PC-3 (cell line): ENCODE measurements around the gene SLC25A23. TPM values are rescaled to one million over a fixed set of nuclear protein-coding genes. Genes with fewer than 3 reads are reported as not detected.

ENCODE experiments used
- ATAC-seq: fragments of 200-7000 bp; cut with Tn5 transposase; 2 replicates; pipeline ENCODE4 v1.9.1; 2020; ENCODE audit warnings: mild to moderate bottlenecking, moderate library complexity
- BruUV-seq: library from RNA; stranded (reverse); fragments of 400-500 nt; replicated peaks from 2 replicates; lab custom pipeline; 2021; lab: Mats Ljungman, UMichigan
- CTCF ChIA-PET: fragments of 300-600 bp; sonication (Branson Sonifier 250); formaldehyde crosslinking; loops from one replicate; lab custom pipeline; 2022; ENCODE audit warnings: antibody characterized with exemption; lab: Charles Lee
- POLR2A ChIA-PET: fragments of 300-600 bp; sonication (Branson Sonifier 250); formaldehyde crosslinking; loops from one replicate; lab custom pipeline; 2022; ENCODE audit warnings: antibody characterized with exemption; ENCODE audit not compliant: unreplicated experiment; lab: Charles Lee
- DNase-seq: peaks from one replicate; pipeline ENCODE4 v3.0.0-alpha.2; 2015
- H2AFZ ChIP-seq: fragments of 300-600 bp; sonication (generic); 2 replicates; pipeline ENCODE4 v1.6.0; 2016; ENCODE audit warnings: antibody characterized with exemption, low read length
- H3F3A ChIP-seq: fragments of 300-600 bp; sonication (generic); one replicate; pipeline ENCODE4 v1.6.0; 2017; ENCODE audit warnings: antibody characterized with exemption, low read length, control low read depth, mild to moderate bottlenecking; ENCODE audit not compliant: unreplicated experiment
- H3K27ac ChIP-seq: fragments of 300-600 bp; sonication (generic); 2 replicates; pipeline ENCODE4 v1.5.1; 2016; ENCODE audit warnings: mild to moderate bottlenecking, low read length
- H3K27me3 ChIP-seq: fragments of 300-600 bp; sonication (generic); 2 replicates; pipeline ENCODE4 v1.6.1; 2016; ENCODE audit warnings: low read length, mixed read lengths
- H3K36me3 ChIP-seq: fragments of 300-600 bp; sonication (generic); 2 replicates; pipeline ENCODE4 v1.6.1; 2016; ENCODE audit warnings: low read depth, mixed run types, low read length, mixed read lengths
- H3K4me1 ChIP-seq: fragments of 300-600 bp; sonication (generic); 2 replicates; pipeline ENCODE4 v1.5.1; 2016; ENCODE audit warnings: low read length; ENCODE audit not compliant: insufficient read depth
- H3K4me2 ChIP-seq: fragments of 300-600 bp; sonication (generic); 2 replicates; pipeline ENCODE4 v1.6.0; 2016; ENCODE audit warnings: low read length
- H3K4me3 ChIP-seq: fragments of 300-600 bp; sonication (generic); 2 replicates; pipeline ENCODE4 v1.5.1; 2016; ENCODE audit warnings: mild to moderate bottlenecking, low read length, mixed read lengths
- H3K79me2 ChIP-seq: fragments of 300-600 bp; sonication (generic); 2 replicates; pipeline ENCODE4 v1.6.1; 2017; ENCODE audit warnings: low read length, mixed read lengths
- H3K9ac ChIP-seq: fragments of 300-600 bp; sonication (generic); 2 replicates; pipeline ENCODE4 v1.6.0; 2016; ENCODE audit warnings: mild to moderate bottlenecking, low read length
- H3K9me2 ChIP-seq: fragments of 300-600 bp; sonication (generic); replicated peaks from 2 replicates; pipeline ENCODE4 v1.6.1; 2016; ENCODE audit warnings: mixed run types, low read length, mixed read lengths
- H3K9me3 ChIP-seq: fragments of 300-600 bp; sonication (generic); 2 replicates; pipeline ENCODE4 v1.6.1; 2016; ENCODE audit warnings: low read length, mixed read lengths
- H4K20me1 ChIP-seq: fragments of 300-600 bp; sonication (generic); 2 replicates; pipeline ENCODE4 v1.6.1; 2016; ENCODE audit warnings: low read length, mixed read lengths
- EZH2 ChIP-seq: fragments of 300-600 bp; sonication (generic); IDR thresholded peaks from one replicate; pipeline ENCODE4 v1.6.1; 2017; ENCODE audit warnings: antibody characterized with exemption, mild to moderate bottlenecking, low read length; ENCODE audit not compliant: unreplicated experiment
- EZH2phosphoT487 ChIP-seq: fragments of 300-600 bp; sonication (generic); IDR thresholded peaks from 2 replicates; pipeline ENCODE4 v1.6.1; 2018; ENCODE audit warnings: mild to moderate bottlenecking, antibody characterized with exemption, low read length, borderline replicate concordance
- intact Hi-C: fragments of 100-400 bp; cut with micrococcal nuclease; formaldehyde crosslinking; loops from 2 replicates; pipeline ENCODE4 v1.9.0; 2023
- total RNA-seq: library from RNA; depleted of rRNA; stranded (reverse); fragments of >200 nt; gene quantifications from 2 replicates; pipeline ENCODE4 v1.2.3, GENCODE V29; 2014
- TF ChIP-seq, protein P1 (sequence below): fragments of 300-600 bp; sonication (generic); conservative IDR thresholded peaks from 2 replicates; pipeline ENCODE4 v1.5.1; 2017; ENCODE audit warnings: antibody characterized with exemption, low read depth, mild to moderate bottlenecking, low read length

SLC25A23 gene
- total RNA-seq, 1 experiment from 2014 or later, result 61.4 TPM

DNA sequence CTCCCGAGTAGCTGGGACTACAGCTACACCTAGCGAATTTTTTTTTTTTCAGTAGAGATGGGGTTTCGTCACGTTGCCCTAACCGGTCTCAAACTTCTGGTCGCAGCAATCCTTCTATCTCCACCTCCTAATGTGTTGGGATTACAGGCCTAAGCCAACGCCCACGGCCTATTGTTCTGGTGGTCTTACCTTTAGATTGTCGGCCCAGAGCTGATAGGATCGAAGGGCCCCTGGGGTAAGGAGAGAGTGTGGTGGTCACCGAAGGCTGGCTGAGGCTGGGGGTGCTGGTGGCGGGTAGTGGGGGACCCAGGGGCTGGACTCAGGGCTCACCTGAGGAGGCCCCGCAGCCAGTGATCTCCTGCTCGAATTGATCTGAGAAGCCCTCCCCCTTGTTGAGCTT, 11.5 kb upstream of the SLC25A23 start:
- intact Hi-C loops, result no loop called here
- DNase-seq (no peak), ATAC-seq (no peak)
- no peak overlapping the region for H3K4me3 ChIP-seq
- H3K9me3 ChIP-seq, result no peaks in the 10 kb centered on the region
- ChIA-PET POLR2A (no interaction called here), CTCF (no interaction called here)
- no peaks in the 10 kb centered on the region for H3K9me2 ChIP-seq
- H3K4me2 ChIP-seq, result no peak overlapping the region
- H3K36me3 ChIP-seq, result peaks cover 5% of the 10 kb centered on the region; the same call in 1 of the 2 replicates
- no peak overlapping the region for H2AFZ ChIP-seq
- H3K79me2 ChIP-seq, result no peaks in the 10 kb centered on the region
- H3K27me3 ChIP-seq, result no peaks in the 10 kb centered on the region
- no peaks in the 10 kb centered on the region for H3F3A ChIP-seq
- no peak overlapping the region for H3K27ac ChIP-seq
- H3K4me1 ChIP-seq, result no peaks in the 10 kb centered on the region
- H4K20me1 ChIP-seq, result no peaks in the 10 kb centered on the region
- H3K9ac ChIP-seq, result no peak overlapping the region
- no TSS peak for BruUV-seq
- TF ChIP-seq, protein P1, sequence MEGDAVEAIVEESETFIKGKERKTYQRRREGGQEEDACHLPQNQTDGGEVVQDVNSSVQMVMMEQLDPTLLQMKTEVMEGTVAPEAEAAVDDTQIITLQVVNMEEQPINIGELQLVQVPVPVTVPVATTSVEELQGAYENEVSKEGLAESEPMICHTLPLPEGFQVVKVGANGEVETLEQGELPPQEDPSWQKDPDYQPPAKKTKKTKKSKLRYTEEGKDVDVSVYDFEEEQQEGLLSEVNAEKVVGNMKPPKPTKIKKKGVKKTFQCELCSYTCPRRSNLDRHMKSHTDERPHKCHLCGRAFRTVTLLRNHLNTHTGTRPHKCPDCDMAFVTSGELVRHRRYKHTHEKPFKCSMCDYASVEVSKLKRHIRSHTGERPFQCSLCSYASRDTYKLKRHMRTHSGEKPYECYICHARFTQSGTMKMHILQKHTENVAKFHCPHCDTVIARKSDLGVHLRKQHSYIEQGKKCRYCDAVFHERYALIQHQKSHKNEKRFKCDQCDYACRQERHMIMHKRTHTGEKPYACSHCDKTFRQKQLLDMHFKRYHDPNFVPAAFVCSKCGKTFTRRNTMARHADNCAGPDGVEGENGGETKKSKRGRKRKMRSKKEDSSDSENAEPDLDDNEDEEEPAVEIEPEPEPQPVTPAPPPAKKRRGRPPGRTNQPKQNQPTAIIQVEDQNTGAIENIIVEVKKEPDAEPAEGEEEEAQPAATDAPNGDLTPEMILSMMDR, result no peak
- TF ChIP-seq EZH2, result no peak
- no peak for TF ChIP-seq EZH2phosphoT487

GRCh38 chr19:6470173-6470572, 10.6 kb upstream of the SLC25A23 start:
- H2AFZ ChIP-seq, result no peak overlapping the region
- no peak overlapping the region for H3K4me2 ChIP-seq
- no peaks in the 10 kb centered on the region for H3K27me3 ChIP-seq
- peaks cover 5% of the 10 kb centered on the region; the same call in 1 of the 2 replicates for H3K36me3 ChIP-seq
- BruUV-seq, result no TSS peak
- no peak overlapping the region for H3K9ac ChIP-seq
- H4K20me1 ChIP-seq, result no peaks in the 10 kb centered on the region
- DNase-seq (no peak), ATAC-seq (no peak)
- no peaks in the 10 kb centered on the region for H3F3A ChIP-seq
- no peaks in the 10 kb centered on the region for H3K9me2 ChIP-seq
- no peak overlapping the region for H3K4me3 ChIP-seq
- TF ChIP-seq EZH2 (no peak), EZH2phosphoT487 (no peak)
- TF ChIP-seq, protein P1, result no peak
- no peaks in the 10 kb centered on the region for H3K9me3 ChIP-seq
- no peak overlapping the region for H3K27ac ChIP-seq
- ChIA-PET POLR2A (no interaction called here), CTCF (no interaction called here)
- intact Hi-C loops, result no loop called here
- peaks cover 4% of the 10 kb centered on the region; the same call in 1 of the 2 replicates for H3K4me1 ChIP-seq
- H3K79me2 ChIP-seq, result 0 out of 2 replicates have a peak, but pooled peaks cover 4% of the 10 kb centered on the region

- H3K36me3 ChIP-seq, result peaks cover 5% of the 10 kb centered on the region; the same call in 1 of the 2 replicates
- no peak overlapping the region for H3K4me3 ChIP-seq
- H3K27me3 ChIP-seq, result no peaks in the 10 kb centered on the region
- H3K4me1 ChIP-seq, result peaks cover 9% of the 10 kb centered on the region; the same call in 1 of the 2 replicates
- H3K4me2 ChIP-seq, result no peak overlapping the region
- H3K27ac ChIP-seq, result no peak overlapping the region
- intact Hi-C loops, result no loop called here
- DNase-seq (no peak), ATAC-seq (no peak)
- no peaks in the 10 kb centered on the region for H3F3A ChIP-seq
- H3K79me2 ChIP-seq, result peaks cover 14% of the 10 kb centered on the region
- no peak overlapping the region for H3K9ac ChIP-seq
- ChIA-PET POLR2A (no interaction called here), CTCF (no interaction called here)
- H3K9me3 ChIP-seq, result no peaks in the 10 kb centered on the region
- H3K9me2 ChIP-seq, result no peaks in the 10 kb centered on the region
- no TSS peak for BruUV-seq
- H2AFZ ChIP-seq, result no peak overlapping the region
- TF ChIP-seq EZH2phosphoT487 (no peak), EZH2 (no peak)
- TF ChIP-seq, protein P1, result no peak
- H4K20me1 ChIP-seq, result no peaks in the 10 kb centered on the region
These were observed 7.8 kb upstream of the SLC25A23 start for GRCh38 chr19:6467384-6467783.
